ENCODE measurements around the gene OGFOD2.
A peak's percentile ranks its signal among the peaks of the same experiment; 100 is the strongest.

OGFOD2 gene

DNA sequence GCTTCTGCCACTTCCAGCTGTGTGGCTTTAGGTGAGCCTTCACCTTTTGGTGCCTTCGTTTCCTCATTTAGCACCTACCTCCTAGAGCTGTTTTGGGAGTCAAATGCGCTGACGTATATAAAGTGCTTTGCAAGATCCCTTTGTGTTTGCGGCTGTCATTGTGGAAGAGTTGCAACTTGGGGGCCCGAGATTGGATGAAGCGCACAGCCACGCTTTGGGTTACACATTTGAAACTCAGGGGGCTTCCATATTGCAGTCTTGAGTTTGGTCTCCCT, 4.8 kb downstream of the OGFOD2 start:
- Histone ChIP-seq H3K4me1 (ENCODE audit: insufficient read depth, low read length) (peaks cover 69% of the 10 kb centered on the region), H3K36me3 (ENCODE audit: insufficient read depth, low read length) (peaks cover 15% of the 10 kb centered on the region), H3K27me3 (ENCODE audit: control insufficient read depth in 1 of 2, insufficient read depth in 2 of 2, low read length in 2 of 2) (no peaks in the 10 kb centered on the region), H3K9me3 (ENCODE audit: low read length) (no peaks in the 10 kb centered on the region), H3K9ac (ENCODE audit: low read length) (peak overlapping the region; percentile 65), H3K4me3 (ENCODE audit: low read depth in 1 of 2, low read length in 2 of 2) (peak overlapping the region; percentile 87 to 96), H3K27ac (ENCODE audit: low read depth, low read length) (peak overlapping the region; percentile 88)

DNA sequence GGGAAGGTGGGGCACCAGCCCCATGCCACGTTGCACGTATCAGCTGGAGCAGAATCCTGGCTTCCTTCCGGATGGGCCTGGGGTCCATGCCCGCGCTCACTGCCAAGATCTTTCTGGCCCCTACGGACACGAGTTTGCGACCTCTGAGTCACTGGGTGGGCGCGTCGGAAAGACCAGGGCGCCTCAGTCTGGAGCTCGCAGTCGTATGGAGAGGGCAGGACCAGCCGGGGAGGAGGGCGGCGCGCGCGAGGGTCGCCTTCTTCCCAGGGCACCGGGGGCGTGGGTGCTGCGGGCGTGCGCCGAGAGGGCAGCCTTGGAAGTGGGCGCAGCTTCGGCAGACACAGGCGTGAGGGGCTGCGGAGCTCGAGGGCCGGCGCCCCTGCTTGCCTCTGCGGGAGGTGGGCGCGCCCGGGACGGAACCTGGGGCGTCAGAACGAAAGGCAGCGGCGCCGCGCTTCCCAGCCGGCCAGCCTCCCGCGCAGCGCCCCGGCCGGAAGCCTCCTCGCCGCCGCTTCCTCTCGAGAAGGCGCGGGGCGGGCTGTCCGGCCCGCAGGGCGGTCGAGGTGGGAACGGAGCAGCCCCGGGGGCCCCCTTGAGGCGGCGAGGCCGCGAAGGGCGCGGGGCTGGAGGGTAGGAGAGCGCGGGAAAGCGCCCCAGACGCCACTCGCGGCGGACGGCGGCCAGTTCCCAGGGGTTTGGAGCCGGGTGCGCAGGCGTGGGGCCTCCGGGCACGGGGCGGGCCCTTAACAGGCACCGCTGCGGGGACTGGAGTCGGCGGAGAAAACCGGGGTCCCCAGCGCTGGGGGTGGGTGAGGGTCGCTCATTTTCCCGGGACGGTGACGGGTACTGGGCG, 5.4 kb downstream of the OGFOD2 start, which contains the start of gene ARL6IP4:
Gene ARL6IP4 (plus strand): TSS at position 499 of the 853 bp plus-strand sequence. CDS start 459 bp downstream, outside the sequence.
- peaks cover 73% of the 10 kb centered on the region for H3K4me1 ChIP-seq (ENCODE audit: insufficient read depth, low read length)
- no peaks in the 10 kb centered on the region for H3K27me3 ChIP-seq (ENCODE audit: control insufficient read depth in 1 of 2, insufficient read depth in 2 of 2, low read length in 2 of 2)
- no peaks in the 10 kb centered on the region for H3K9me3 ChIP-seq (ENCODE audit: low read length)
- peak within 1 kb of the TSS; percentile 76 for H3K9ac ChIP-seq (ENCODE audit: low read length)
- peak within 1 kb of the TSS; percentile 88 for H3K27ac ChIP-seq (ENCODE audit: low read depth, low read length)
- H3K4me3 ChIP-seq (ENCODE audit: low read depth in 1 of 2, low read length in 2 of 2), result peak within 1 kb of the TSS; percentile 87 to 96
- H3K36me3 ChIP-seq (ENCODE audit: insufficient read depth, low read length), result peaks cover 15% of the 10 kb centered on the region

DNA sequence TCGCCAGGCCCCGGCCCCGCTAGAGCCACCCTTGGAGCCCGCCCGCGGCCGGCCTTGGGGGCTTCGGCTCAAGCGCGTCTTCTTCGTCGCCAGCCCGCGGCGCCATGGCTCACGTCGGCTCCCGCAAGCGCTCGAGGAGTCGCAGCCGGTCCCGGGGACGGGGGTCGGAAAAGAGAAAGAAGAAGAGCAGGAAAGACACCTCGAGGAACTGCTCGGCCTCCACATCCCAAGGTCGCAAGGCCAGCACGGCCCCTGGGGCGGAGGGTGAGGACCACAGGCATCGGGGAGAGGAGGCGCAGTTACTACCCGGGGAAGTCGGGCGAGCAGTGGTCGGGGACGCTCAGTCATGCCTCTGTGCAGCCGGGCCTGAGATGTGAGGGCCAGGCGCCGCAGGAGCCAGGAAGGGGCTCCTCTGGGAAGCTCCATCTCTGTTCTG, 6.0 kb downstream of the OGFOD2 start:
- Histone ChIP-seq H3K9ac (ENCODE audit: low read length) (peak overlapping the region; percentile 76), H3K27me3 (ENCODE audit: control insufficient read depth in 1 of 2, insufficient read depth in 2 of 2, low read length in 2 of 2) (no peaks in the 10 kb centered on the region), H3K27ac (ENCODE audit: low read depth, low read length) (peak overlapping the region; percentile 88), H3K9me3 (ENCODE audit: low read length) (no peaks in the 10 kb centered on the region), H3K4me1 (ENCODE audit: insufficient read depth, low read length) (peaks cover 71% of the 10 kb centered on the region), H3K36me3 (ENCODE audit: insufficient read depth, low read length) (peaks cover 15% of the 10 kb centered on the region), H3K4me3 (ENCODE audit: low read depth in 1 of 2, low read length in 2 of 2) (peak overlapping the region; percentile 87 to 96)

DNA sequence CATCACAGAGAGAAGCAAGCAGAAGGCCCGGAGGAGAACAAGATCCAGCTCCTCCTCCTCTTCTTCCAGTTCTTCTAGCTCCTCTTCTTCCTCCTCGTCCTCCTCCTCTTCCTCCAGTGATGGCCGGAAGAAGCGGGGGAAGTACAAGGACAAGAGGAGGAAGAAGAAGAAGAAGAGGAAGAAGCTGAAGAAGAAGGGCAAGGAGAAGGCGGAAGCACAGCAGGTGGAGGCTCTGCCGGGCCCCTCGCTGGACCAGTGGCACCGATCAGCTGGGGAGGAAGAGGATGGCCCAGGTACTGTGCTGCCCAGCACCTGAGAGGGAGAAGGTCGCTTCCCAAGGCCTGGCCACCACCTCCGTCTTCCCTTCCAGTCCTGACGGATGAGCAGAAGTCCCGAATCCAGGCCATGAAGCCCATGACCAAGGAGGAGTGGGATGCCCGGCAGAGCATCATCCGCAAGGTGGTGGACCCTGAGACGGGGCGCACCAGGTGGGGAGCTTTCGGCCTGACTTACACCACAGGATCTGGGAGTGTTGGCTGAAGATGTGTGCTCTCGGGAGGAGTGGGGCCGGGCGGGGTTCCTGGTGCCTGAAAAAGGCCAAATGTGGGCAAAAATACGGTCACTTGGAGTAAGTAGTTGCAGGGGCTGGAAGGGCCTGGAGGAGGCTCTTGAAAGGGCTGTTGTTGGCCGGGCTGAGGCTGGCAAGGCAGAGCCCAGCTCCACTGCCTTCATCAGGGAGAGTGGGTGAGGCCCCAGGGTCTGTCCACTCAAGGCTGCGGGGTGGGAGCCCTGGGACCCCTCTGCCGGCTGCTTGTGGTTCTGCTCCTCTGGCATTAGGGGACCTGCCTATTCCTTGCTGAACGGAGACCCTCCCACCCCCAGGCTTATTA, 6.8 kb downstream of the OGFOD2 start:
- Histone ChIP-seq H3K27me3 (ENCODE audit: control insufficient read depth in 1 of 2, insufficient read depth in 2 of 2, low read length in 2 of 2) (no peaks in the 10 kb centered on the region), H3K27ac (ENCODE audit: low read depth, low read length) (peak overlapping the region; percentile 88), H3K4me3 (ENCODE audit: low read depth in 1 of 2, low read length in 2 of 2) (peak overlapping the region; percentile 87 to 96), H3K9ac (ENCODE audit: low read length) (peak overlapping the region; percentile 76), H3K9me3 (ENCODE audit: low read length) (no peaks in the 10 kb centered on the region), H3K4me1 (ENCODE audit: insufficient read depth, low read length) (peaks cover 64% of the 10 kb centered on the region), H3K36me3 (ENCODE audit: insufficient read depth, low read length) (peaks cover 12% of the 10 kb centered on the region)

DNA sequence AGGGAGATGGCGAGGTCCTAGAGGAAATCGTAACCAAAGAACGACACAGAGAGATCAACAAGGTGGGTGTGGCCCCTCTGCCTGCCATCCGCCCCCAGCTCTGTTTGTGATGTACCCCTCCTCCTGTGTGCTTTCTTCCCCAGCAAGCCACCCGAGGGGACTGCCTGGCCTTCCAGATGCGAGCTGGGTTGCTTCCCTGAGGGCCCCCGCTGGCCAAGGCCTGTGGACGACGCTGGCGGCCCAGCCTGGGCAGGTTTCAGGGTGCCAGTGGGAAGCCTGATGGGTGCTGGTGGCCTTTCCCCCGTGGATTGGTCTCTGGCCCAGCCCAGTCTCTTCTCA, 7.4 kb downstream of the OGFOD2 start:
- Histone ChIP-seq H3K4me1 (ENCODE audit: insufficient read depth, low read length) (peaks cover 61% of the 10 kb centered on the region), H3K27me3 (ENCODE audit: control insufficient read depth in 1 of 2, insufficient read depth in 2 of 2, low read length in 2 of 2) (no peaks in the 10 kb centered on the region), H3K27ac (ENCODE audit: low read depth, low read length) (no peak overlapping the region), H3K36me3 (ENCODE audit: insufficient read depth, low read length) (peaks cover 8% of the 10 kb centered on the region), H3K4me3 (ENCODE audit: low read depth in 1 of 2, low read length in 2 of 2) (peak overlapping the region in 1 of 2 donors; percentile 87), H3K9me3 (ENCODE audit: low read length) (no peaks in the 10 kb centered on the region), H3K9ac (ENCODE audit: low read length) (no peak overlapping the region)

DNA sequence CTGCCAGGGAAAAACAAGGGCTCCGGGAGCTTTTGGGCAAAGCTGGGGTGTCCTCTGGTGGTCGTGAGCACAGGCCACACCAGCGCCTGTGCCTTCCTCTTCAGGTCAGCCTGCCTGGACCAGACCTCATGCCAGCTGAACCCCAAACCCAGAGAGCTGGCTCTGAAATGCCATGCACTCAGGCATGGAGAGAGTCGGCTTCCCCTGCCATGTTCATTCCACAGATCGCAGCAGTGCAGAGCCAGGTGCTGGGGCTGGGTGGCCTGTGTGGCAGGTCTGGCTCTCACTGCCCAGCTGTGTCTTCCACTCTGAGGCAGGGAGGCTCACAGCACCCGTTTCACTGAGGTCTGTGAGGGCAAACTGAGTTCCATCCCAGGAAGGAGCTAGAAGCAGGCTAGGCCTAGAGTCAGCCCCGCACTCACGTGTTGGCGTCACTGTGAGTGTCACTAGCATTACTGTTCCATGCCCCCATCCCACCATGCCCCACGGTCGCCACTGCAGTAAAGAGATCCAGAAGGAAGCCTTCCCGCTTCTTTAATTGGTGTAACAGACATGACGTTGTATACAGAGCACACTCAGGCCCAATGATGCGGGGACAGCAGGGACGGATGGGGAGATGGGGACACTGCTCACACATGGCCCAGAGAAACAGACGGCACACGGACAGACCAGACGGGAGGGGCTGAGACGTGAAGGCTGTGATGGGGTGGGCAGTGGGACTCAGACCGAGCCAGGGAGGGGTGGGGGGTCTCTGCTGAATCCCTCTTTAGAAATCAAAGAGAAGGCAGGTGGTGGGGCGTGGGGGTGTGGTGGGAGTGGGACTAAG, 8.1 kb downstream of the OGFOD2 start:
- Histone ChIP-seq H3K9ac (ENCODE audit: low read length) (no peak overlapping the region), H3K27ac (ENCODE audit: low read depth, low read length) (no peak overlapping the region), H3K9me3 (ENCODE audit: low read length) (no peaks in the 10 kb centered on the region), H3K4me3 (ENCODE audit: low read depth in 1 of 2, low read length in 2 of 2) (no peak overlapping the region), H3K4me1 (ENCODE audit: insufficient read depth, low read length) (peaks cover 55% of the 10 kb centered on the region), H3K36me3 (ENCODE audit: insufficient read depth, low read length) (peaks cover 14% of the 10 kb centered on the region), H3K27me3 (ENCODE audit: control insufficient read depth in 1 of 2, insufficient read depth in 2 of 2, low read length in 2 of 2) (no peaks in the 10 kb centered on the region)

DNA sequence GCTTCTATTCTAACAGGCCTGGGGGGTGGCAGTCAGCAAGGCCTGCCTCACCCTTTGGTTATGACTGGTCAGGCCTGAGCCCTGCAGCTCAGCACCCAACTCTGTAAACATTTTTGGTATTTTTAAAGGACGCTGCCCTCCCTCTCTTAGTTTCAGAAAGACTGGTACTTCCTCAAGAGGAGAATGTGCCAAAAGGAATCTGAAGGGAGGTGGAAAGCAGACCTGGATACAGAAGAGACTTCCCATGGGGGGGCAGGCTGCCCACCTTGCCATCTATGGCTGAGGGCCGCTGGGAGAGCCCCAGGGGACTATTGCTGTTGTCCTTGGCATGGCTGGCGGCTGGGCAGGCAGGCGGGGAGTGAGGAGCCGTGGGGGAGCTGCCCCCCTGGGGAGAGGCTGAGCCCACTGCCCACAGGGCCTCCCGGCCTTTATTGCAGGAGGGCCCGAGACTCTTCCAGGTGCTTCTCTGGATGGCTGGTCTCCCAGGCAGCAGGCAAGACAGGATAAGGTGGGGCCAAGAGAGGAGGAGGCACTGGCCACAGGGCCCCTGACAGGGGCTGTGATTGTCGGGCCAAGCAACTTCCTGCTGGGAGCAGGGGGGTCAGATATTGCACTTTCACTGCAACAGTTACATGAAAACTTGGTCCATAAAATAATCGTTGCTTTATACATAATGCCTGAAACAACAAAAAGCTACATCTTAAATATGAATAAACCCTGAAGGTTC, 8.9 kb downstream of the OGFOD2 start:
- Histone ChIP-seq H3K9ac (ENCODE audit: low read length) (no peak overlapping the region), H3K27me3 (ENCODE audit: control insufficient read depth in 1 of 2, insufficient read depth in 2 of 2, low read length in 2 of 2) (no peaks in the 10 kb centered on the region), H3K4me1 (ENCODE audit: insufficient read depth, low read length) (peaks cover 54% of the 10 kb centered on the region), H3K36me3 (ENCODE audit: insufficient read depth, low read length) (peaks cover 21% of the 10 kb centered on the region), H3K4me3 (ENCODE audit: low read depth in 1 of 2, low read length in 2 of 2) (no peak overlapping the region), H3K27ac (ENCODE audit: low read depth, low read length) (peak overlapping the region; percentile 39), H3K9me3 (ENCODE audit: low read length) (no peaks in the 10 kb centered on the region)

DNA sequence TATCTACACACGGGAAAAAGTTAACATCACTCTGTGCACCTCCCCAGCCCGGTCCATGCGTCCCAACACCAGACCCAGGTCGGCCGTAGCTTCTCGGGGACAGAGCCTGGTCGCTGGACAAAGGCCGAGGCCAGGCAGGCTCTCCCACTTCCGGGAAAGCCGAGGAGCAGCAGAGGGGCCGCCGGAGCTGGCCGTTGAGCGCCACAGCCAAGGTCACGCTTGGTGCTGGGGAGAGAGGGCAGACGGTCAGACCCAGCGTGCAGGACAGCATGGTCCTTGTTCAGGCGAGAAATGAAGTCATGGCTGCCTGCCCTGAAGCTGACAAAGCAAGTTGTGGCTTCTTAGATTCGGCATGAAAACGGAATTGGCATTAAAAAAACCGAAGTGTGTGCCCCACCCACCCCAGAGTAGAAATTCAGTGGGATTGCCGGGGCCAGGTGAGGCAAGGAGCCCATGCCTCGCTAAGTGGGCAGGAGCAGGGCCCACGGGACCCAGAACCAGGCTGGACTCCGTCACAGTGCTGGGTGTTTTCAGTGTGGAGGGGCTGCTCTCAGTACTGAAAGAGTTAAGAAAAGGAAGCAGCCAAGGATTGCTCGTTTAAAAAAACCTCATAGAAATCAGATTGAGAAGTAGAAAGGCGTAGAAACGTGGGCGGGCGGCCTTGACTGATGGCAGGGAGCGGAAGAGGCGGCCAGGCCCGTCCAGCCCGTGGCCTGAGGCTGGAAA, 9.7 kb downstream of the OGFOD2 start:
- Histone ChIP-seq H3K9ac (ENCODE audit: low read length) (no peak overlapping the region), H3K9me3 (ENCODE audit: low read length) (no peaks in the 10 kb centered on the region), H3K4me1 (ENCODE audit: insufficient read depth, low read length) (peaks cover 46% of the 10 kb centered on the region), H3K36me3 (ENCODE audit: insufficient read depth, low read length) (peaks cover 24% of the 10 kb centered on the region), H3K4me3 (ENCODE audit: low read depth in 1 of 2, low read length in 2 of 2) (no peak overlapping the region), H3K27ac (ENCODE audit: low read depth, low read length) (no peak overlapping the region), H3K27me3 (ENCODE audit: control insufficient read depth in 1 of 2, insufficient read depth in 2 of 2, low read length in 2 of 2) (no peaks in the 10 kb centered on the region)

DNA sequence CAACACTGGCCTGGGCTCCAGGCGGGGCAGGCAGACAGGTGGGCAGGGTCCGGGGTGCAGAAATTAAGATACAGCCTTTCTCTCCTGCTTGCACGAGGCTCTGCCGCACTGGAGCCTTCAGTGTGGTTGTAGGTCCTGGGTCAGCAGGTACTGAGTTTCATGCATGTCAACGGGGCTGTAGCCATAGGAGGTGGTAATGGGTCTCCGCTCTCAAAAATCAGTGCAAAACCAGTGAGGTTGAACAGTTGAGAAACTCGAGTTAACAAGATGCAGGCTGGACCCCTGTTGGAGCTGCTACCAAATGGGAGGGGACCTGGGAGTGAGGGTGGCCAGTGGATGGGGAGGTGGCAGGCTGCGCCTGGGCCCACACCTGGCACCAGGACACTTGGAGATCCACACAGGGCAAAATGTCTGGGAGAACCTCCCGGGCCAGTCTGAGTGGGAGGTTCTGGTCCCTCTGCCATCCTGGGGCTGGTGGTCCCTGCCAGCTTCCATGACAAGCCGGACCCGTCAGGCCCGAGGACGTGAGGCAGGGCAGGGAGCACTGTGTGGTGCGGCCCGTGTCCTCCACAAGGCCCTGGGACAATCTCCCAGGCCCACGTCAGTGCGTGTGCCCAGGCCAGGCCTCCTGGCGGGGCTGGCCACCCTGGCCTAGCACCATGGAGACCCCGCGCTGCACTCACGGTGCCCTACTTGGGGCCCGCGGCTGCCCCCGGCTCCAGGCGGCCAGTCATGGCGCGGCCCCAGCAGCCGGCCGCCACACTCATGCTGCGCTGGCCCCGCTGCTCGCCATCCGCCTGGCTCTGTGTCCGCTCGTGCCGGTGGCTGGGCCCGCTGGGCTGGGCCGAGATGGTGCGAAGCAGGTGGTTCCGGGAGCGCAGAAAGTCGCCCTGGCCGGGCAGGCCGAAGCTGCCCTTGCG, 10.6 kb downstream of the OGFOD2 start:
- no peaks in the 10 kb centered on the region for H3K27me3 ChIP-seq (ENCODE audit: control insufficient read depth in 1 of 2, insufficient read depth in 2 of 2, low read length in 2 of 2)
- no peak overlapping the region for H3K27ac ChIP-seq (ENCODE audit: low read depth, low read length)
- H3K4me1 ChIP-seq (ENCODE audit: insufficient read depth, low read length), result peaks cover 43% of the 10 kb centered on the region
- peaks cover 24% of the 10 kb centered on the region for H3K36me3 ChIP-seq (ENCODE audit: insufficient read depth, low read length)
- H3K4me3 ChIP-seq (ENCODE audit: low read depth in 1 of 2, low read length in 2 of 2), result no peak overlapping the region
- no peak overlapping the region for H3K9ac ChIP-seq (ENCODE audit: low read length)
- no peaks in the 10 kb centered on the region for H3K9me3 ChIP-seq (ENCODE audit: low read length)
